Transverse colon (tissue), 4 donors: Measurements from ENCODE around the gene TUT4.

Experiments used
- CTCF ChIP-seq, 5 experiments: fragments of 200-600 bp in 3 of 5; fragments of 450-650 bp in 2 of 5; sonication (generic) in 3 of 5; IDR thresholded peaks; 1 replicate in 2 of 5; 2 replicates in 3 of 5; pipeline ENCODE4 v1.5.1; 2016 to 2017; ENCODE audit warnings: antibody characterized with exemption in 5 of 5, inconsistent platforms in 3 of 5, mild to moderate bottlenecking in 2 of 5, moderate library complexity in 1 of 5
- POLR2AphosphoS5 ChIP-seq, 3 donors: sonication (generic); formaldehyde crosslinking; IDR thresholded peaks; one replicate each; pipeline ENCODE4 v1.6.1; 2016; ENCODE audit warnings: antibody characterized with exemption in 3 of 3

- TF ChIP-seq CTCF (IDR thresholded peaks at IDR 0.05), result no peak
- TF ChIP-seq POLR2AphosphoS5 (IDR thresholded peaks at IDR 0.05), result no peak
These were observed 39.9 kb upstream of the TUT4 start for GRCh38 chr1:52592637-52593323.
